ENCODE results near the gene FOXL2. TPM values are rescaled to one million over a fixed set of nuclear protein-coding genes. Genes with fewer than 3 reads are reported as not detected.

FOXL2 gene
- total and polyA plus RNA-seq, 2 of the 4 experiments (the other 2 are of a cell fraction) = 0.07 TPM; not detected in 1

DNA sequence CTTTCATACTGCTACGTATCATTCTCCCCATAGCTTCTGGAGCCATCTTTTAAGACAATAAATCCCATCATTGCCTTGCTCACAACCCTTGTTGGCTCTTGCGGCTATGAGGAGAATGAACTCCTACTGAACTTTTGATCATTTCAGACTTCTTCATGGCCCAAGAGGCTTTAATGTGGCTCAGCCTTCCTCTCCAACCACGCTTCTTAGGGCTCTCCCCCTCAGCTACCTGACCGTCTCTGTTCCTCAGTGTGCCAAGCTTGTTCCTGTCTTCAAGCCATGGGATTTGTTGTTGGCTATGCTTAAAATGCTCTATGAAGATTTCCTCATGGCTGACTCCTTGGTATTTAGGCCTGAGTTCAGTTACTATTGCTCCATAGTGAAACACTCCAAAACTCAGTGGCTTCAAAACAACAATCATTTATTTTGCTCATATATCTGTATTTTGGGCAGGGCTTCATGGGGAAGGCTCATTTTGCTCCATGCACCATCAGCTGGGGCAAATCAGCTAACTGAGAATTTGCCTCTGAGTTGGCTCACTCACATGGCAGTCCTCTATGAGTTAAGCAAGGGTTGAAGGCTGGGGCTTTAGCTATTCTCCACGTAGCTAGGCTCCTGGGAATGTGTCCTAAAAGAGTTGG lies 47.5 kb downstream of the FOXL2 start:
- no peak overlapping the region for H2BK120ac ChIP-seq (ENCODE audit: low read depth, low read length)
- TF ChIP-seq MAFK (IDR thresholded peaks at IDR 0.05; ENCODE audit: low read depth, low read length) (no peak), FOS (IDR thresholded peaks at IDR 0.05; ENCODE audit: low read depth, low read length) (no peak), RFX5 (IDR thresholded peaks at IDR 0.05; ENCODE audit: low read depth, low read length) (no peak), CEBPB (IDR thresholded peaks at IDR 0.05; ENCODE audit: low read depth, low read length) (no peak), MAZ (IDR thresholded peaks at IDR 0.05; ENCODE audit: borderline replicate concordance, low read depth, low read length) (no peak), RCOR1 (IDR thresholded peaks at IDR 0.05; ENCODE audit: insufficient replicate concordance, low read length) (no peak), CHD1 (IDR thresholded peaks at IDR 0.05; ENCODE audit: low read depth, low read length) (no peak), BHLHE40 (IDR thresholded peaks at IDR 0.05; ENCODE audit: low read depth, low read length) (no peak)
- peaks cover 6% of the 10 kb centered on the region for H3K4me1 ChIP-seq (ENCODE audit: control insufficient read depth, insufficient read depth, low read length)
- POLR2A ChIA-PET (ENCODE audit: unreplicated experiment) = no interaction called here
- WGBS, 2 experiments (ENCODE audit: extremely low coverage in 2 of 2, insufficient read length in 1 of 2) = 100% methylated on average over 1 of the region's 5 CpGs; no CpG with 5 or more reads in 1 of the 2 experiments
- 0 out of 2 replicates have a peak overlapping the region, but pooled peaks have one; percentile 13 for H3K4ac ChIP-seq (ENCODE audit: low read depth, low read length)
- H3K4me2 ChIP-seq (ENCODE audit: low read depth, low read length) = no peak overlapping the region
- in situ Hi-C loops (cut with MboI; ENCODE audit: low sequenced_read_pairs) = no loop called here
- CTCF ChIA-PET = interaction anchor here (1.4 to 4.4 kb wide), 2 partner anchors 13 to 16 kb away, joined by 3 to 30 read pairs; no protein-coding TSS in a partner anchor
- H4K8ac ChIP-seq (ENCODE audit: low read depth in 2 of 2, low read length in 2 of 2) = no peak overlapping the region
- H2AK9ac ChIP-seq (replicated peaks; ENCODE audit: low read depth, low read length, poor library complexity) = no peak overlapping the region
- H3K14ac ChIP-seq (replicated peaks; ENCODE audit: low read depth, low read length) = no peak overlapping the region
- H3K56ac ChIP-seq (ENCODE audit: extremely low read depth, insufficient read depth, low read length) = no peak overlapping the region
- no peak for ATAC-seq (ENCODE audit: low read depth)
- H3K4me3 ChIP-seq (ENCODE audit: insufficient read depth, low read depth, low read length) = no peak overlapping the region
- no peak overlapping the region for H2BK20ac ChIP-seq (ENCODE audit: low read depth, low read length)
- no peaks in the 10 kb centered on the region for H4K20me1 ChIP-seq (ENCODE audit: insufficient read depth, low read length)
- no peak overlapping the region for H2BK15ac ChIP-seq (ENCODE audit: low read depth, low read length)
- H3K79me1 ChIP-seq (ENCODE audit: low read depth in 1 of 2, low read length in 2 of 2) = no peaks in the 10 kb centered on the region
- intact Hi-C loops (cut with micrococcal nuclease) = no loop called here
- DNase-seq = no peak
- H2AFZ ChIP-seq (replicated peaks; ENCODE audit: low read length, poor library complexity) = no peak overlapping the region
- no peak overlapping the region for H3K27ac ChIP-seq (ENCODE audit: insufficient read depth, low read length)
- H2BK5ac ChIP-seq (ENCODE audit: low read depth, low read length, poor library complexity, severe bottlenecking) = no peak overlapping the region
- BruUV-seq (replicated peaks) = no TSS peak
- no peak overlapping the region for H3K23ac ChIP-seq (ENCODE audit: low read depth, low read length)
- H3K9me1 ChIP-seq (ENCODE audit: insufficient read depth, low read length) = 0 out of 2 replicates have a peak, but pooled peaks cover 2% of the 10 kb centered on the region
- H4K91ac ChIP-seq (ENCODE audit: insufficient read depth, low read depth, low read length) = no peak overlapping the region
- no peak overlapping the region for H3K18ac ChIP-seq (ENCODE audit: low read depth, low read length)
- no peak overlapping the region for H4K5ac ChIP-seq (ENCODE audit: low read depth, low read length)
- H3K9me3 ChIP-seq (ENCODE audit: control insufficient read depth, insufficient read depth, low read length) = no peaks in the 10 kb centered on the region
- H3K27me3 ChIP-seq (ENCODE audit: control insufficient read depth, insufficient read depth, low read length) = no peaks in the 10 kb centered on the region
- no peaks in the 10 kb centered on the region for H3K36me3 ChIP-seq (ENCODE audit: control insufficient read depth, insufficient read depth, low read length)
- dilution Hi-C loops (cut with HindIII; ENCODE audit: low sequenced_read_pairs, unreplicated experiment) = no loop called here
- H3K9ac ChIP-seq (ENCODE audit: low read depth, low read length) = no peak overlapping the region
- no peak overlapping the region for H2AK5ac ChIP-seq (ENCODE audit: low read depth, low read length)
